Activated CD4-positive, alpha-beta T cell treated with anti-CD3 and anti-CD28 coated beads, Interleukin-2, Interleukin-6, amounts not matched to agents 100 ng/mL and 50 ng/mL, durations not matched to agents 16 hours and 8 hours (primary cell): ENCODE results near the gene ABCA1.

Experiments used
- DNase-seq: peaks from one replicate; pipeline ENCODE4 v3.0.0-alpha.2; 2020

Gene ABCA1

GRCh38 chr9:104747245-104747564 lies 180.8 kb downstream of the ABCA1 start:
- no peak for DNase-seq

- DNase-seq, result no peak
Measured at GRCh38 chr9:104746798-104747197, 181.2 kb downstream of the ABCA1 start.

DNA sequence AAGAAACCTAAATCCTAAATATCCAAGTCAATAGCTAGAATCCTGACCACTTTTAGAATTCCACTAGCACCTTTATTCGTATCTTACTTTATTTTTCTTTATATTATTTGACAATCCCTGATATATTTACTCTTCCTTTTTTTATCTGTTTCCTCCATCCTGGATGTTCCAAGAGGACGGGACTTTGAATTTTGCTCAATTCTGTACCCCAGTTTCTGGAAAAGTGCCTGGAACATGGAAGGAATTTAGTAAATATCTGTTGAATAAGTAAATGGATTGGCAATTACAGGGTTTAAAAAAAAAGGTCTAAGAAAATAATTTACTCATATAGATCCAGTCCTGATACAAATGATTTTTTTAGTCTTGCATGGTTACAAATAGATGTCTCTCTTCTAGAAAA lies 181.7 kb downstream of the ABCA1 start:
- DNase-seq, result no peak

DNA sequence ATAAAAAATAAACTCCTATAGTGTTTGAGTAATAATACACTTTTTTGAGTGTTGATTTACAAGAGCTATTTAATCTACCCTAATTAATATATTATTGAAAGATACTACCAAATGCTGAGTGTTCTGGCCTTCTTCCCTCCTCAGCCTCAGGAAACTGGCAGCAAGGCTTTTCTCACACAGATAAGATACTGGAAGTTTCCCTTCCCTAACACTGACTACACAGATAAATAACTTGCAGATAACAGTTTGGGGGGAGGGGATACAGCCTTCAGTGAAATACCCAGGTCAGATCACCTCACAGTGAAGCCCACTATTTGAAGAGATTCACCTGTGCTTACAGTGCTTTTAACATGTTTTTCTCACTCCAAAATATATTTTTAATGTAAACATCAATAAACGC lies 182.1 kb downstream of the ABCA1 start:
- DNase-seq, result no peak

- DNase-seq, result peak; percentile 65
Measured at GRCh38 chr9:104743376-104743985, 184.5 kb downstream of the ABCA1 start.

- no peak for DNase-seq
Measured at GRCh38 chr9:104740621-104741020, 187.3 kb downstream of the ABCA1 start.

DNA sequence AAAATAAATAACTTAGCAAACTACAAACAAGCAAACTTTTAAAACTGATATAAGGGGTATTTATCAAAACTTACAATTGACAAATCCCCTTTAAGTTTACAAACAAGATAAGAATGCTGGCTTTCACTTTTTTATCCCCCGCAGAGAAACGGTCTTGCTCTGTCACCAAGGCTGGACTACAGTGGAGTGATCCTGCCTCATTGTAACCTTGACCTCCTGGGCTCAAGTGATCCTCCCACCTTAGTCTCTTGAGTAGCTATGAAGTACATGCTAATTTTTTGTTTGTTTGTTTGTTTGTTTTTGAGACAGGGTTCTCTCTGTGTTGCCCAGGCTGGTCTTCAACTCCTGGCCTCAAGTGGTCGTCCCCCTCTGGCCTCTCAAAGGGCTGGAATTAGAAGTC lies 189.5 kb downstream of the ABCA1 start:
- no peak for DNase-seq
